ENCODE measurements around the gene AGAP1. TPM values are rescaled to one million over a fixed set of nuclear protein-coding genes. Genes with fewer than 3 reads are reported as not detected.

The AGAP1 gene
- total and polyA plus RNA-seq, 4 donors, result 2.0 to 8.5 (median 5.4) TPM

DNA sequence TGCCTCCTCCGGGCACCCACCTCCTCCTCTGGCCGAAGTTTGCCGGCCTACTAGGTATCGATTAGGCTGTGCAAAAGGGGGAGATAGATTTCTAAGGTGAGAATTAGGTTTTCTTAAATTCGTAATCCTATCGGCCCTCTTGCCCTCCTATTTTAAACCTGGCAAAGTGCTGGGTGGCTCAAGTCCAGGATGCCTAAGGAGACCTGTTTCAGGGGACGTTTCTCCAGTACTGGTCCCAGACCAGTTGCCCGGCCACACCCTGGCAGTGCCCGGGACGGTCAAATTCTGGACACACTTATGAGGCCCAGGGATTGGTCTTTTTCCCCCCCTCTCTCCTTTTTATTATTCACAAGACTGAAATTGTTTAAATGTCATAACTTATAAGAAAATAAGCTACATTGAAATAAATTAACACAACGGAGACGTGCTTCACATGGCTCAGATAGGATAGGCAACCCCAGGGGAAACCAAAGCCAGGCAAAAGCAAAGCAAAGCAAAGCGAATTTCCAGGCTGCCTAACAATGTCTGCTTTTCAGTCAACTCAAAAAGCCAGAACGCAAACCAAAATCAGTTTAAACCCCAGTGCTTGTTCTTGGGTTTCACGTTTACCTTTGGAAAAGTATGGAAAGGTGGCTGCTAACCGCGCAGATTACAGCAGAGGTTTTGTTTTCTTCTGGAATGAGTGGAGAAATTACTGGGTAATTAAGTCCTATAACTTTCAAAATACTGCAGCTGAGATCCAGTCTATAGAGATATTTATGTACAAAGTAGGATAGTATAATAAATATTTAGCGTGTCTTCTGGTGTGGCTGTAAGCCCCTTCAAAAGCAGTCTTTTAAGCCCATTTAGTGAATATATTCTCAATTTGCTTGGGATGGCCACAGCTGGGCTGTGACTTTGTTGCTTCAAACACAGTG, 671.3 kb downstream of the AGAP1 start:
- H3K9me3 ChIP-seq (ENCODE audit: control insufficient read depth in 4 of 4, low read length in 3 of 4), result no peaks in the 10 kb centered on the region
- H3K27me3 ChIP-seq (ENCODE audit: control insufficient read depth in 4 of 4, insufficient read depth in 4 of 4, low read length in 3 of 4), result peaks cover 0 to 44% (median 17%) of the 10 kb centered on the region in 4 donors
- H3K4me3 ChIP-seq (ENCODE audit: low read depth in 1 of 3, low read length in 3 of 3), result no peak overlapping the region
- TF ChIP-seq HNF4A (conservative IDR thresholded peaks at IDR 0.05) (no peak), YY1 (IDR thresholded peaks at IDR 0.05) (no peak), CTCF (IDR thresholded peaks at IDR 0.05; ENCODE audit: low read depth, low read length, missing input control) (no peak), HNF4G (IDR thresholded peaks at IDR 0.05) (no peak), NR2F2 (IDR thresholded peaks at IDR 0.05) (no peak), TAF1 (conservative IDR thresholded peaks at IDR 0.05) (no peak), ZBTB33 (IDR thresholded peaks at IDR 0.05) (no peak), RXRA (IDR thresholded peaks at IDR 0.05) (no peak), SP1 (IDR thresholded peaks at IDR 0.05) (no peak), FOXA1 (IDR thresholded peaks at IDR 0.05) (no peak), RAD21 (IDR thresholded peaks at IDR 0.05) (no peak), GABPA (IDR thresholded peaks at IDR 0.05 in 1 of 2, conservative IDR thresholded peaks at IDR 0.05 in 1 of 2) (no peak), JUND (IDR thresholded peaks at IDR 0.05) (no peak), EGR1 (IDR thresholded peaks at IDR 0.05; ENCODE audit: low read depth in 2 of 2) (no peak), FOXA2 (IDR thresholded peaks at IDR 0.05) (no peak), MAX (IDR thresholded peaks at IDR 0.05) (no peak)
- TF ChIP-seq, protein P1, sequence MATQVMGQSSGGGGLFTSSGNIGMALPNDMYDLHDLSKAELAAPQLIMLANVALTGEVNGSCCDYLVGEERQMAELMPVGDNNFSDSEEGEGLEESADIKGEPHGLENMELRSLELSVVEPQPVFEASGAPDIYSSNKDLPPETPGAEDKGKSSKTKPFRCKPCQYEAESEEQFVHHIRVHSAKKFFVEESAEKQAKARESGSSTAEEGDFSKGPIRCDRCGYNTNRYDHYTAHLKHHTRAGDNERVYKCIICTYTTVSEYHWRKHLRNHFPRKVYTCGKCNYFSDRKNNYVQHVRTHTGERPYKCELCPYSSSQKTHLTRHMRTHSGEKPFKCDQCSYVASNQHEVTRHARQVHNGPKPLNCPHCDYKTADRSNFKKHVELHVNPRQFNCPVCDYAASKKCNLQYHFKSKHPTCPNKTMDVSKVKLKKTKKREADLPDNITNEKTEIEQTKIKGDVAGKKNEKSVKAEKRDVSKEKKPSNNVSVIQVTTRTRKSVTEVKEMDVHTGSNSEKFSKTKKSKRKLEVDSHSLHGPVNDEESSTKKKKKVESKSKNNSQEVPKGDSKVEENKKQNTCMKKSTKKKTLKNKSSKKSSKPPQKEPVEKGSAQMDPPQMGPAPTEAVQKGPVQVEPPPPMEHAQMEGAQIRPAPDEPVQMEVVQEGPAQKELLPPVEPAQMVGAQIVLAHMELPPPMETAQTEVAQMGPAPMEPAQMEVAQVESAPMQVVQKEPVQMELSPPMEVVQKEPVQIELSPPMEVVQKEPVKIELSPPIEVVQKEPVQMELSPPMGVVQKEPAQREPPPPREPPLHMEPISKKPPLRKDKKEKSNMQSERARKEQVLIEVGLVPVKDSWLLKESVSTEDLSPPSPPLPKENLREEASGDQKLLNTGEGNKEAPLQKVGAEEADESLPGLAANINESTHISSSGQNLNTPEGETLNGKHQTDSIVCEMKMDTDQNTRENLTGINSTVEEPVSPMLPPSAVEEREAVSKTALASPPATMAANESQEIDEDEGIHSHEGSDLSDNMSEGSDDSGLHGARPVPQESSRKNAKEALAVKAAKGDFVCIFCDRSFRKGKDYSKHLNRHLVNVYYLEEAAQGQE (IDR thresholded peaks at IDR 0.05), result no peak
- TF ChIP-seq, protein P2, sequence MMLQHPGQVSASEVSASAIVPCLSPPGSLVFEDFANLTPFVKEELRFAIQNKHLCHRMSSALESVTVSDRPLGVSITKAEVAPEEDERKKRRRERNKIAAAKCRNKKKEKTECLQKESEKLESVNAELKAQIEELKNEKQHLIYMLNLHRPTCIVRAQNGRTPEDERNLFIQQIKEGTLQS (IDR thresholded peaks at IDR 0.05), result no peak
- H3K4me1 ChIP-seq (ENCODE audit: control insufficient read depth in 4 of 4, insufficient read depth in 4 of 4, low read length in 3 of 4), result peaks cover 22 to 45% (median 29%) of the 10 kb centered on the region in 4 donors
- DNase-seq (ENCODE audit: low spot score), result no peak
- 15% methylated on average over 18 of the region's 18 CpGs for WGBS
- H3K36me3 ChIP-seq (ENCODE audit: control insufficient read depth in 4 of 4, insufficient read depth in 3 of 4, low read depth in 1 of 4, low read length in 3 of 4), result peaks cover 0 to 1% (median 0%) of the 10 kb centered on the region in 4 donors
- H3K27ac ChIP-seq (ENCODE audit: low read depth in 1 of 2, low read length in 2 of 2), result no peak overlapping the region
- H3K9ac ChIP-seq (ENCODE audit: low read depth in 1 of 2, low read length in 2 of 2), result no peak overlapping the region

Data from liver (tissue), 9 donors.